ENCODE data around the gene MTHFSD. TPM values are rescaled to one million over a fixed set of nuclear protein-coding genes. Genes with fewer than 3 reads are reported as not detected.

Gene MTHFSD
- total and polyA plus RNA-seq, 7 donors = 5.5 to 18.8 (median 10.9) TPM

GRCh38 chr16:86566966-86567700 is 12.1 kb upstream of the MTHFSD start:
- Histone ChIP-seq H3K4me1 (peaks cover 0 to 23% (median 19%) of the 10 kb centered on the region in 4 donors), H3K27me3 (peaks cover 51 to 98% (median 82%) of the 10 kb centered on the region in 3 donors), H3K9me3 (no peaks in the 10 kb centered on the region), H3K36me3 (no peaks in the 10 kb centered on the region), H3K27ac (peak overlapping the region in 3 of 4 donors; percentile 14 to 60 (median 45)), H3K4me3 (peak overlapping the region in 3 of 4 donors; percentile 18 to 34 (median 26))
- no peak for DNase-seq
- intact Hi-C loops (cut with DNase I) = no loop called here
- WGBS, 2 donors = 3 to 5% methylated on average over 88 of the region's 88 CpGs
- TF ChIP-seq POLR2AphosphoS5 (IDR thresholded peaks at IDR 0.05) (no peak), EP300 (IDR thresholded peaks at IDR 0.05) (no peak), POLR2A (IDR thresholded peaks at IDR 0.05) (no peak), CTCF (IDR thresholded peaks at IDR 0.05) (no peak)

- peak within 1 kb of the TSS in 3 of 4 donors; percentile 14 to 60 (median 45) for H3K27ac ChIP-seq
- H3K27me3 ChIP-seq = peaks cover 48 to 97% (median 76%) of the 10 kb centered on the region in 3 donors
- intact Hi-C loops (cut with DNase I) = no loop called here
- no peaks in the 10 kb centered on the region for H3K9me3 ChIP-seq
- peaks cover 0 to 23% (median 19%) of the 10 kb centered on the region in 4 donors for H3K4me1 ChIP-seq
- TF ChIP-seq CTCF (IDR thresholded peaks at IDR 0.05) (no peak), POLR2AphosphoS5 (IDR thresholded peaks at IDR 0.05) (peak in 1 of 4 donors; percentile 28)
- no peaks in the 10 kb centered on the region for H3K36me3 ChIP-seq
- DNase-seq = peak; percentile 80
- H3K4me3 ChIP-seq = peak within 1 kb of the TSS in 3 of 4 donors; percentile 18 to 34 (median 26)
- 2 to 8% methylated on average over 30 of the region's 30 CpGs for WGBS, 2 donors
These were observed 11.5 kb upstream of the MTHFSD start, which contains the start of gene FOXC2 for GRCh38 chr16:86566601-86566965. Gene FOXC2, plus strand, starts transcription at chr16:86566829. Its CDS starts 507 bp downstream, at chr16:86567336.

DNA sequence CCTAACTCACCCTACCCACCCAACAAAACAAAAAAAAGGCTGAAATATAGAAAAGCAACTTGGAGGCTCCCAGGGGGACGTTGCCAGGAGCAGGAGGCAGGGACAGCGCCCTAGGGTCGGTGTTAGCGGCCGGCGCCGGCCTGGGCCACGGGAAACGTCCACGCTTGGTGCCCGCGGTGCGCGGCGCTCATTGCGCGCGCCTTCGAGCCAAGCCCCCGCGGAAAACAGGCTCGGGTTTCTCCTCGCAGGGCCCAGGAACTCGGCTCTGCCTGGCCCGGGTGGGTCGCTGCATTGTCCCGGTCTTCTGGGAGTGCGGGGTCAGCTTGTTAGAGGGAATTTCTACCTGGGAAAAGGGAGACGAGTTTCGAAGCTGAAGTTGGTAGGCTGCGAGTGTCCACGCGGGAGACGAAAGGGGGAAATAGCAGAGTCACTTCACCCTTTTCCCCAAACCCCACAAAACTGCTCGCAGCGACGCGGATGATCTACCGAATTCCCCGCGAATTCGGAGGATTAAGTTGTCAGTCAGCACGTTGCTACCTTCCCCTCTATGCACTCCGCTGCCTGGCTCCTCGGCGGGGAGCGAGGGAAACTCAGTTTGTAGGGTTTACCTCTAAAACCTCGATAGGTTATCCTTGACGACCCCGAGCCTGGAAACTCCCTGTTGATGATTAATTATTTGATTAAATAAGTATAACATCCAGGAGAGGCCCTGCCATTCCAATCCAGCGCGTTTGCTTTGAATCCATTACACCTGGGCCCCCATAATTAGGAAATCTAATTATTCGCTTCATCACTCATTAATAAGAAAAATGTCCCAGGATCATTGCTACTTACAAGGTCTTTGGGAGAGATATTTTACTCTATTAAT is 10.8 kb upstream of the MTHFSD start:
- H3K4me1 ChIP-seq = peaks cover 0 to 23% (median 19%) of the 10 kb centered on the region in 4 donors
- DNase-seq = no peak
- H3K4me3 ChIP-seq = no peak overlapping the region
- H3K27me3 ChIP-seq = peaks cover 45 to 97% (median 75%) of the 10 kb centered on the region in 3 donors
- TF ChIP-seq POLR2AphosphoS5 (IDR thresholded peaks at IDR 0.05) (no peak), POLR2A (IDR thresholded peaks at IDR 0.05) (no peak), EP300 (IDR thresholded peaks at IDR 0.05) (no peak), CTCF (IDR thresholded peaks at IDR 0.05) (no peak)
- intact Hi-C loops (cut with DNase I) = loop anchor here (2.0 kb wide), 1 partner anchor 713 kb away; no protein-coding TSS in a partner anchor
- no peaks in the 10 kb centered on the region for H3K36me3 ChIP-seq
- no peak overlapping the region for H3K27ac ChIP-seq
- 8 to 13% methylated on average over 53 of the region's 53 CpGs for whole genome bisulfite sequencing, 2 donors
- no peaks in the 10 kb centered on the region for H3K9me3 ChIP-seq

GRCh38 chr16:86565181-86565631 is 10.2 kb upstream of the MTHFSD start:
- Histone ChIP-seq H3K36me3 (no peaks in the 10 kb centered on the region), H3K9me3 (no peaks in the 10 kb centered on the region), H3K27ac (no peak overlapping the region), H3K27me3 (peaks cover 45 to 97% (median 69%) of the 10 kb centered on the region in 3 donors), H3K4me3 (no peak overlapping the region), H3K4me1 (peaks cover 0 to 23% (median 19%) of the 10 kb centered on the region in 4 donors)
- no peak for TF ChIP-seq EP300 (IDR thresholded peaks at IDR 0.05)
- no peak for TF ChIP-seq POLR2AphosphoS5 (IDR thresholded peaks at IDR 0.05)
- TF ChIP-seq POLR2A (IDR thresholded peaks at IDR 0.05) = no peak
- TF ChIP-seq CTCF (IDR thresholded peaks at IDR 0.05) = no peak
- no peak for DNase-seq
- intact Hi-C loops (cut with DNase I) = loop anchor here (2.0 kb wide), 1 partner anchor 714 kb away; no protein-coding TSS in a partner anchor
- WGBS, 2 donors = 30 to 35% methylated on average over 16 of the region's 16 CpGs
